A549 treated with AZD9567 at 1 μM for 4 hours (cell line): ENCODE measurements around the gene SH3D19. TPM values are rescaled to one million over a fixed set of nuclear protein-coding genes. Genes with fewer than 3 reads are reported as not detected.

Experiments
- total RNA-seq: library from RNA; stranded (reverse); fragments of 200-300 nt; extraction: Qiagen RNA extraction; gene quantifications from 5 replicates; pipeline ENCODE4 v1.2.3, GENCODE V29; 2022; ENCODE audit not compliant: insufficient read depth

The SH3D19 gene, protein sequence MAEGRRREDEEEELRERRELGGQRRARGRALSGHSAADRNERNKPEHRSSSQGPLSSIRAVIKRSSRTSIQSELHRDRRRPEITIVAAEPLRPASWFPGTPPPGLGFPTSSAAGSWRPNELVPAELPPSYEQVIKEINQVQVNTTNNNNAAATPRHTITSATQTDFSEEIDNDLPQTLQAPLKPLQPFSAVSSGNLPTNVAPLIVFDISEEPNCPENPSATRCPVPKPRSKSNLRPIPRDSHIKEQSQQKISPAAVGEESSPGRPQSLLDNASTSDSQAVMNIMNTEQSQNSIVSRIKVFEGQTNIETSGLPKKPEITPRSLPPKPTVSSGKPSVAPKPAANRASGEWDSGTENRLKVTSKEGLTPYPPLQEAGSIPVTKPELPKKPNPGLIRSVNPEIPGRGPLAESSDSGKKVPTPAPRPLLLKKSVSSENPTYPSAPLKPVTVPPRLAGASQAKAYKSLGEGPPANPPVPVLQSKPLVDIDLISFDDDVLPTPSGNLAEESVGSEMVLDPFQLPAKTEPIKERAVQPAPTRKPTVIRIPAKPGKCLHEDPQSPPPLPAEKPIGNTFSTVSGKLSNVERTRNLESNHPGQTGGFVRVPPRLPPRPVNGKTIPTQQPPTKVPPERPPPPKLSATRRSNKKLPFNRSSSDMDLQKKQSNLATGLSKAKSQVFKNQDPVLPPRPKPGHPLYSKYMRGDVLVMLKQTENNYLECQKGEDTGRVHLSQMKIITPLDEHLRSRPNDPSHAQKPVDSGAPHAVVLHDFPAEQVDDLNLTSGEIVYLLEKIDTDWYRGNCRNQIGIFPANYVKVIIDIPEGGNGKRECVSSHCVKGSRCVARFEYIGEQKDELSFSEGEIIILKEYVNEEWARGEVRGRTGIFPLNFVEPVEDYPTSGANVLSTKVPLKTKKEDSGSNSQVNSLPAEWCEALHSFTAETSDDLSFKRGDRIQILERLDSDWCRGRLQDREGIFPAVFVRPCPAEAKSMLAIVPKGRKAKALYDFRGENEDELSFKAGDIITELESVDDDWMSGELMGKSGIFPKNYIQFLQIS
- 18.3 to 27.6 TPM (median 22.8 TPM) in 5 replicates for total RNA-seq

DNA sequence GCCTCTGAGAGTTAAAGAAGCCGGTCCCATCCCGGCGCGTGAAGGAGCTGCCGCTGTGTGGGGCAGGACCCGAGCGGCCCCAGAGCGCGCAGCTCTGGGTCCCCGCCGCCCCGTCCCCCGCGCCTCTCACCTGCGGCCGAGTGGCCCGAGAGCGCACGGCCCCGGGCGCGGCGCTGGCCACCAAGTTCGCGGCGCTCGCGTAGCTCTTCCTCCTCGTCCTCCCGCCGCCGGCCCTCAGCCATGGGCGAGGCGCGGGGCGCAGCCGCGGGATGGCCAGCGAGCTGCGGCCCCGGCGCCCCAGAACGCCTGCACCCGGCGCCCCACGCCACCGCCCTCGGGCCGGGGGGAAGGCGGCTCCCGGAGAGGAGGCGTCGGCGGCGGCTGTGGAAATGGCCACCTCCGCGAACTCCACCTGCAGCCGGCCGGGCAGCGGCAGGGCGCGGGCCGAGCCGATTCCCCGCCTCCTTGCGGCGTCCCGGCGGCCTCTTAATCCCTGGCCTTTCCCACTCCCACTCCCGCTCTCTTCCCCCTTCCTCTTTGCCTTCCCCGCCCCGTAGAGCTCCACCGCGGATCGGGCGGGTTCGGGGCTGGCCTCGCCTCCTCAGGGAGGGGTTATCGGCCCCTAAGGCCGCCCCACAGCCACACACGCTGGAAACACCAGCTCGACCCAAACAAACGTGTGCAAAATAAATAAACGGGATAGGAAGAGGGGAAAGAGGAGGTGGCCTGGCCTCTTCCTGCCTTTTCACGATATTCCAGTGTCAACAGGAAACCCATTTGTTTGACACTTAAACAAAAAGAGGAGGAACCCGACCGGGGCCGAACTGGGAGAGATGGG is at the start of gene SH3D19:
TSS of gene SH3D19 (minus strand) at position 495 of the 838 bp plus-strand sequence. CDS start at position 242, 253 bp downstream.

DNA sequence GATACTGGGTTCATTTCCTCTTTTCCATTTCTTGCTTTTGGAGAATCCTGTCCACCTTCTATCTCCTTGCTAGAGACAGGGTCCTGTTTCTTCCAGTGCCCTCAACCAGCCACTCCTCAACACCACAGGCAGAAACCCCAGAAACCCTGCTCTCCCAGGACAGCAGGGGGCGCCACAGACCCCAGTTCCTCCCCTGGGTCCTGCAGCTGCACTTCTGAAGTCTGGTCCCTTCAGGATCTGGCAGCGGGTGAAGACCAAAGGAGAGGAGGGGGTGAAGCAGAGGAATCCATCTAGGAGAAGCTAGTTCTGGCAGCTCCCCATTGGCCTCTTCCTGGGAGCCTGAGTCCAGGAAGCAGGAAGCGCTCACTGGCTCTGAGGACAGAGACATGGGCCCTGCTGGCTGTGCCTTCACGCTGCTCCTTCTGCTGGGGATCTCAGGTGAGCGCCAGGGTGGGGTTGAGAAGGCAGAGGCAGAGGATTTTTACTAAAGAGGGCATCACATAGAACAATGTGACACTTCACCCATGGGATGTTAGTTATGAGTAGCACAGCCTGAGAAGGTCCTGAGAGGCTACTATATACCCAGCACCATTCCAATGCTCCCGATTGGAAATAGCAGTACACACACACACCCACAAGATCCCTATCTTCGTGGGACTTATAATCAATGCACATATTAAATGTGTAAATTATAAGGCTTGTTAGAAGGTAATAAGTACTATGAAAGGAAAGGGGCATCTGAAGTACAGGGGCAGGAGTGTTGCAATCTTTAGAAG is 48.4 kb downstream of the SH3D19 start, which contains the start of gene PRSS48:
TSS of gene PRSS48 (plus strand) at position 375 of the 776 bp plus-strand sequence. CDS start at position 387, 12 bp downstream.

DNA sequence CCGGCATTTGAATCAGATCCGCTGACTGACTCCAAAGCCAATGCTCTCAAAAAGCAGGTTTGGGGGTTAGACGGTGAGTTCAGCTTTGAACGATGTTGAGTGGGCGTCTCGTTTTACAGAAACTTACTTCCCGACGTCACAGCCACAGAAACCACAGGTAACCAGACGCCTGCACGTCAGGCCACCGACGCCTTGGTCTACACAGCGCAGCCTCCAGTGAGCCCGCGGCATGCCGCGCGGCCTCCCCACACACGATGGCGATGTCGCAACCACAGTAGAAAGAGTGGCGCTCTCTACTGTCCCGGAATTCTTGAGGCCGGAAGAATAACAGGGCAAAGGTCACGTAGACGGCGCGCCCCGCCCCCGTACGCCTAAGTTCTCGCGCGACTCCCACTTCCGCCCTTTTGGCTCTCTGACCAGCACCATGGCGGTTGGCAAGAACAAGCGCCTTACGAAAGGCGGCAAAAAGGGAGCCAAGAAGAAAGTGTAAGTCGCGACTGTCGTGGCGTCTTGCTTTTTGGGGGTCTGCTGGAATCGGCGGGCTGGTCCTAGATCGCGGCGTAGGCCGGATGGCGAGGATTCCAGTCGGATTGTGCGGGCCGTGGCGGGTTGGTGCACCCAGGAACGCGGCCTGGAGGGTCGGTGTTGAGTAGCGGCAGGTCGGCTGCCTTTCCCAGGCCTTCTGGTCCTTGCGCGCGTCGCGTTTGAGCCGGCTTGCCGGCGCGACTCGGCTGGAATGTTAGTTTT is 226.0 kb downstream of the SH3D19 start, which contains the start of gene RPS3A:
TSS of gene RPS3A (plus strand) at position 400 of the 747 bp plus-strand sequence. CDS start at position 425, 25 bp downstream.

Other genes with a start within 250 kb of the SH3D19 start
- 1,290 to 1,750 TPM (median 1,715 TPM) in 5 replicates for gene RPS3A, start 226.0 kb downstream of the SH3D19 start, total RNA-seq
- not detected in 5 replicates for gene PRSS48, start 48.4 kb downstream of the SH3D19 start, total RNA-seq
- 0.08 to 8.8 TPM (median 0.20 TPM) in 5 replicates for gene FHIP1A, start 83.6 kb upstream of the SH3D19 start, total RNA-seq